Measurements from ENCODE around the gene CD300LB. TPM values are rescaled to one million over a fixed set of nuclear protein-coding genes. Genes with fewer than 3 reads are reported as not detected.

The CD300LB gene
- total RNA-seq, 4 donors from 2014 or later: 0.16 TPM; not detected in 3

DNA sequence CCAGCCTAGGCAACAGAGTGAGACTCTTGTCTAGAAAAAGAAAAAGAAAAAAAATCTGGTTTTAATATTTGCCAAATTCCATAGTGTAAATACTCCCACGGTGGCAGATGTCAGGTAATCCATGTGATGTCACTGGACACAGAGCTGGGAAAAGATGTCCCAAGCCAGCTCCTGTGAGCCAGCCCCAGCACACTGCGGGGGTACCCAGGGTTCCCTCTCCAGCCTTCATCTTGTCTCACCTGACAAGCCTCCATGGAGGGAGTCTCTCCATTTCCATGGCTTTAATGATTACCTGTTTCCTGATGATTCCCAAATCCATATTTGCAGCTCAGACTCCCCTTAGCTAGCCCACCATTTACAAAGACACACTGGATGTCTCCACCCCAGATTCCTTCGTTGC, 4.6 kb downstream of the CD300LB start:
- Histone ChIP-seq H3K36me3 (no peaks in the 10 kb centered on the region), H3K27me3 (no peaks in the 10 kb centered on the region), H3K4me1 (no peaks in the 10 kb centered on the region), H3K4me3 (no peak overlapping the region), H3K27ac (no peak overlapping the region), H3K9me3 (no peaks in the 10 kb centered on the region)
- TF ChIP-seq, protein P1, sequence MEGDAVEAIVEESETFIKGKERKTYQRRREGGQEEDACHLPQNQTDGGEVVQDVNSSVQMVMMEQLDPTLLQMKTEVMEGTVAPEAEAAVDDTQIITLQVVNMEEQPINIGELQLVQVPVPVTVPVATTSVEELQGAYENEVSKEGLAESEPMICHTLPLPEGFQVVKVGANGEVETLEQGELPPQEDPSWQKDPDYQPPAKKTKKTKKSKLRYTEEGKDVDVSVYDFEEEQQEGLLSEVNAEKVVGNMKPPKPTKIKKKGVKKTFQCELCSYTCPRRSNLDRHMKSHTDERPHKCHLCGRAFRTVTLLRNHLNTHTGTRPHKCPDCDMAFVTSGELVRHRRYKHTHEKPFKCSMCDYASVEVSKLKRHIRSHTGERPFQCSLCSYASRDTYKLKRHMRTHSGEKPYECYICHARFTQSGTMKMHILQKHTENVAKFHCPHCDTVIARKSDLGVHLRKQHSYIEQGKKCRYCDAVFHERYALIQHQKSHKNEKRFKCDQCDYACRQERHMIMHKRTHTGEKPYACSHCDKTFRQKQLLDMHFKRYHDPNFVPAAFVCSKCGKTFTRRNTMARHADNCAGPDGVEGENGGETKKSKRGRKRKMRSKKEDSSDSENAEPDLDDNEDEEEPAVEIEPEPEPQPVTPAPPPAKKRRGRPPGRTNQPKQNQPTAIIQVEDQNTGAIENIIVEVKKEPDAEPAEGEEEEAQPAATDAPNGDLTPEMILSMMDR (IDR thresholded peaks at IDR 0.05 in 4 of 5, conservative IDR thresholded peaks at IDR 0.05 in 1 of 5): no peak
- no peak for TF ChIP-seq POLR2A (IDR thresholded peaks at IDR 0.05)
- DNase-seq (no peak), ATAC-seq (no peak)
- in situ Hi-C loops (cut with MboI; ENCODE audit: low sequenced_read_pairs in 4 of 4) (no loop called here), intact Hi-C loops (cut with DNase I; ENCODE audit: low total_unique reads) (no loop called here)

DNA sequence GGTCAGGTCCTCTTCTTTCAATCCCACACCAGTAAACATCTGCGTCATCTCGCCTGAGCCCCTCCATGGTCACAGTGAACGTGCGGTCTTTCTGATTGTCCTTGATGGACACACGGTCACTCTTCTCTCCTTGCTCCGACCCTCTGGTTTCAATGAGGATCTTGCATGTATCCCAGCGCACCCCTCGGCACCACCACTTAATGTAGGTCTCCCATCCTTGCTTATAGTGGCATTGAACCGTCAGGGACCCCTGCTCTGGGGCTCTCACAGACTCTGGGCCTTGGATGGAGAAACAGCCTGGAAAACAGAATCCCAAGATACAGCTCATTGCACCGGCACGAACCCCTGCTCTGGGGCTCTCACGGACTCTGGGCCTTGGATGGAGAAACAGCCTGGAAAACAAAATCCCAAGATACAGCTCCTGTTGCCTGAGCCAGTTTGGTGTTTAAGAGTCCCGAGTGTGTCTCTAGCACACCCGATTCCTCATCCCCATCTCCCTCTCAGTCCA, 5.4 kb downstream of the CD300LB start:
- no peaks in the 10 kb centered on the region for H3K27me3 ChIP-seq
- no peaks in the 10 kb centered on the region for H3K36me3 ChIP-seq
- in situ Hi-C loops (cut with MboI; ENCODE audit: low sequenced_read_pairs in 4 of 4) (no loop called here), intact Hi-C loops (cut with DNase I; ENCODE audit: low total_unique reads) (no loop called here)
- no peak for DNase-seq
- ATAC-seq: no peak
- no peak overlapping the region for H3K27ac ChIP-seq
- TF ChIP-seq POLR2A (IDR thresholded peaks at IDR 0.05): no peak
- TF ChIP-seq, protein P1 (IDR thresholded peaks at IDR 0.05 in 4 of 5, conservative IDR thresholded peaks at IDR 0.05 in 1 of 5): no peak
- H3K9me3 ChIP-seq: no peaks in the 10 kb centered on the region
- H3K4me3 ChIP-seq: no peak overlapping the region
- H3K4me1 ChIP-seq: no peaks in the 10 kb centered on the region

DNA sequence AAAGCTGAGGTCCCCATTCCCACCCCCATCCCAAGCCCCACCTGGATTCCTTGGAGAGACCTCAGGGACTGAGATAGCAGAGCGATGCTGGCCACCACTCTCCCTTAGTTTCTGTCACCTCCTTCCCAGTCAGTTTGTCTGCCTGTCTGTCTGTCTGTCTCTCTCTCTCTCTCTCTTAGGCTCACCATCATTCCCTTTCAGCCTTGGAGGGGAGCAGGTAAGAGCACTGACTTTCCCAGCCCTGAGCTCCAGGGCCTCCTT, 5.9 kb downstream of the CD300LB start:
- no peak for DNase-seq
- H3K4me1 ChIP-seq: no peaks in the 10 kb centered on the region
- intact Hi-C loops (cut with DNase I; ENCODE audit: low total_unique reads): no loop called here

DNA sequence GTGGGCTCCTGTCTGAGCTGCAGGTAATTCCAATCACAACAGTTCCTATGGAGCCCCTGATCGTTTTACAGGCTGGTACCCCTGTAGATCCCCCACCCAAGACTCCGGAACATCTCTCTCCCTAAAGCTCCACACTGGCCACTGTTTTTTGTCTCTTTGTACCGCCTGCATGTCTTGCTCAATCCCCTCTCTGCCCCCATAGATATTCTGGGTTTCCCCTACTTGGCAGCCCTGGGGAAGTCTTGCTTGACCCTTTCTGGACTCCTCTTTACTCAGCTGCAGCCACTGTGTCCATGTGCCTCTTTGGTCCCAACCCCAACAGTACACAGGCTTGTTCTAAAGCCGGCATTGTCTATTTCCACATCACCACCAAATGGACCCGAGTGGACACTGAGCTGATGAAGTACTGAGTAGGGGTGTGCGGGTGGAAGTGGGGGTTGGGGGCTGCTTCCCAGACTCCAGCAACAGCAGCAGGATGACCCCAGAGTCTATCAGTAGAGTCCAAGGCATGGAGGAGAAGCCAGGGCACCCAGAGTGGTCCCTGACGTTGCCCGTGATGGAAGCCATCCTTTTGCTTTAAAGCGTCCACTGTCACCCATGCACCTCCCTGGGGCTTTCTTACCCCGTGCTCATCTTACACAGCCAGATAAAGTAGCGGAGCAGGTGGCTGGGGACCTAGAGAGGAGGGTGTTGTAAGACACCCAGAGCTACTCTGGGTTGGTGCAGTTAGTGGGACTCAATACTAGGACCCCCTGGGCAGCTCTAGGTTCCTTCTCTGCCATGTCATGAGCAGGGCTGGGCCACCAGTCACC, 6.4 kb downstream of the CD300LB start:
- Histone ChIP-seq H3K36me3 (no peaks in the 10 kb centered on the region), H3K9me3 (no peaks in the 10 kb centered on the region), H3K27ac (no peak overlapping the region), H3K4me3 (no peak overlapping the region), H3K4me1 (no peaks in the 10 kb centered on the region), H3K27me3 (no peaks in the 10 kb centered on the region)
- ATAC-seq: no peak
- TF ChIP-seq, protein P1 (IDR thresholded peaks at IDR 0.05 in 4 of 5, conservative IDR thresholded peaks at IDR 0.05 in 1 of 5): no peak
- TF ChIP-seq POLR2A (IDR thresholded peaks at IDR 0.05): no peak
- intact Hi-C loops (cut with DNase I; ENCODE audit: low total_unique reads) (no loop called here), in situ Hi-C loops (cut with MboI; ENCODE audit: low sequenced_read_pairs in 4 of 4) (no loop called here)
- no peak for DNase-seq

More for the DNA sequence above, 5.9 kb downstream of the CD300LB start:
- Histone ChIP-seq H3K4me3 (no peak overlapping the region), H3K36me3 (no peaks in the 10 kb centered on the region), H3K9me3 (no peaks in the 10 kb centered on the region), H3K27ac (no peak overlapping the region), H3K27me3 (no peaks in the 10 kb centered on the region)
- no peak for ATAC-seq
- no peak for TF ChIP-seq POLR2A (IDR thresholded peaks at IDR 0.05)
- TF ChIP-seq, protein P1 (IDR thresholded peaks at IDR 0.05 in 4 of 5, conservative IDR thresholded peaks at IDR 0.05 in 1 of 5): no peak
- in situ Hi-C loops (cut with MboI; ENCODE audit: low sequenced_read_pairs in 4 of 4): no loop called here
